GM12891 (cell line): ENCODE results near the gene MKX.

Experiments used
- POLR2A ChIP-seq: IDR thresholded peaks from 2 replicates; pipeline ENCODE4 v1.6.1; 2011; ENCODE audit warnings: low read depth, low read length, control low read depth
- POLR2AphosphoS5 ChIP-seq: IDR thresholded peaks from 2 replicates; pipeline ENCODE4 v1.6.1; 2011; ENCODE audit warnings: low read depth, low read length, control low read depth

DNA sequence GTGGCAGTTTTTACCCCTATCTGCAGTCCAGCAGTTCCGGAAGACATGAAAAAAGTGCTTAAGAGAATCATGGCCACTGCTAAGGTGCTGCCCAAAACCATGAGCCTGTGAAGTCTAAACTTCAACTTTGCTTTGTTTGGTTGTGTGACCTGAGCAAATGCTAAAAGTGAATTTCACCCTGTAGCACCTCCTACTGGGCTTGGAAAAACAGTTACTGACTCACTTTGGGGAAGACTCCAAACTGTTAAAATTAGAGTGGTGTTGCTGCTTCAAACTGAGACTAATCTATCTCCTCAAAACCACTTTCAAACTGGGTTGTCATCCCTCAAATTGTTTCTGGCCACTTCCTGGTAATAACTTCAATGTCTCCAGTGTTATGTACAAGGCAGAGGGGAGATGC lies 21.3 kb downstream of the MKX start:
- TF ChIP-seq POLR2A (no peak), POLR2AphosphoS5 (no peak)
